Erythroblast (primary cell): ENCODE data around the gene MYH10.

Source experiments
- DNase-seq, 2 experiments: peaks; one replicate each; lab custom pipeline; 2025; lab: John Stamatoyannopoulos, UW
- GATA1 ChIP-seq: IDR thresholded peaks from 2 replicates; pipeline ENCODE4 v1.6.1; 2011; ENCODE audit warnings: low read depth, mild to moderate bottlenecking, control low read depth, low read length, moderate library complexity
- POLR2A ChIP-seq: IDR thresholded peaks from 2 replicates; pipeline ENCODE4 v1.6.1; 2011; ENCODE audit warnings: mild to moderate bottlenecking, low read length

The MYH10 gene

DNA sequence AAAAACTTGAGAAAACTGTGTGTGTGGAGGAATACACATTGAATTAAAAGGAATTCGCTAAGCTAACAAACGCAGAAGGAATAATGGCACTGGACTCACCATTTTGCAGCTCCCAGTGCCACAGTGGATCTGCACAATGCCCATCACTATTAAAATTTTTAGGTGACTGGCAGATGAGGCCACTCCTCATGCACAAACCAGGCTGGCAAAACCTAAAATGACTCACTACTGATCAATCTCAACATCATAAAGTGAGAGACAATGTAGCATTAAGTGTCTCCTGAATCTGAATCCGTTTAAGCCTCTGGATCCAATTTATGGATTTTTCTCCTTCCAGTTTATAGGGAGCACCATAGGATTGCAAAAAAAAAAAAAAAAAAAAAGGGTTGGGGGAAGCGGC is 20.6 kb downstream of the MYH10 start:
- TF ChIP-seq POLR2A: no peak
- TF ChIP-seq GATA1: no peak
- DNase-seq: no peak

DNA sequence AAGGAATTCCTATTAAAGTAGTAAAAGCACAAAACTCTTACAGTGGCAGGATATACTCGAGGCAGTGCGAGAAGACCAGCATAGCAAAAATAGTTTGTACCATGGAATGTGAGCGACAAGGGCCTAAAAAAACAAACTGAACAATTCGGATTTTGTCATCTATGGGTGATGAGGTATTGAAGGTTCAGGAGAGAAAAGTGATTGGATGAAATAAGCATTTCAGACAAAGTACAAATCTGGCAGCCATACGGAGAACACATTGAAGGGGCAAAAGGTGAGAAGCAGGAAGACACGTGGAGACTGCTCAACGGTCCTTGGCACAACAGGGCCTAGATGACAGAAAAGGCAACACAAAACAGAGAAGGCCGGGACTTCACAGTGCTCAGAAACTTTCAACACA is 22.5 kb downstream of the MYH10 start:
- DNase-seq: no peak
- no peak for TF ChIP-seq POLR2A
- no peak for TF ChIP-seq GATA1

DNA sequence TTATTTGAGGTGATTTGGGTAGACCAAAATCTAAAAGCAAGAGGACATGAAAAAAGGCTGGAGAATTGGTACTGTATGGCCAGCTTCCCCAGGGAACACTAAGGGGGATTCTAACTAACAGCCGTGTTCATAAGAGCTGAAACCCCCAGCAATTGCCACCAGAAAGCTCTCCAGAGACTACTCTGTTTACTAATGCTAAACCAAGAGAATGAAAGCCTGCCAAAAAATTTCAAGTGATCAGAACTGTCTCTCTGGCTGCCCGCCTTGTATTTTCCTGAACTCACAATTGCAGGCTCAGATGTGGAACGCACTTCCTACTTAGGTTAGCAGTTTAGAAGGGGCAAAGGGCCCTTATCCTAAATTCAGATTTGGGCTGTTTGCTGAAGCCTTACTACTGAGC is 24.1 kb downstream of the MYH10 start:
- TF ChIP-seq GATA1: no peak
- no peak for TF ChIP-seq POLR2A
- no peak for DNase-seq

DNA sequence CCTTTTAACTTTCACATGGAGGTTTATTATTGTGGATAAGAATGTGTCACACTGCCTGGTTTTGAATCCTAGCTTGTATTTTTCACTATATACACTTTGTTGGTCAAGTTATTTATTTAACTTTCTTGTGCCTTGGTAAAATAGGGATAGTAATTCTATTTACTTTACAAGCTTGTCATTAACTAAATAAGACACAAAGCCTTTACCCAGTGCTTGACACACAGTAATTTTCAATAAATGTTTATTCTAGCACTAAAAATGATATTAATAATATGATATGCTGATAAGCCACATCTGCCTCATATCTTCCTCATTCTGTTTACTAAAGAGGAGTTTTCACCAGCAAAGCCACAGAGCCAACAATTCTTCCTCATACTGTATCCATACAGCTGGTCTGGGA is 27.8 kb downstream of the MYH10 start:
- DNase-seq: no peak
- TF ChIP-seq POLR2A: no peak
- TF ChIP-seq GATA1: no peak

DNA sequence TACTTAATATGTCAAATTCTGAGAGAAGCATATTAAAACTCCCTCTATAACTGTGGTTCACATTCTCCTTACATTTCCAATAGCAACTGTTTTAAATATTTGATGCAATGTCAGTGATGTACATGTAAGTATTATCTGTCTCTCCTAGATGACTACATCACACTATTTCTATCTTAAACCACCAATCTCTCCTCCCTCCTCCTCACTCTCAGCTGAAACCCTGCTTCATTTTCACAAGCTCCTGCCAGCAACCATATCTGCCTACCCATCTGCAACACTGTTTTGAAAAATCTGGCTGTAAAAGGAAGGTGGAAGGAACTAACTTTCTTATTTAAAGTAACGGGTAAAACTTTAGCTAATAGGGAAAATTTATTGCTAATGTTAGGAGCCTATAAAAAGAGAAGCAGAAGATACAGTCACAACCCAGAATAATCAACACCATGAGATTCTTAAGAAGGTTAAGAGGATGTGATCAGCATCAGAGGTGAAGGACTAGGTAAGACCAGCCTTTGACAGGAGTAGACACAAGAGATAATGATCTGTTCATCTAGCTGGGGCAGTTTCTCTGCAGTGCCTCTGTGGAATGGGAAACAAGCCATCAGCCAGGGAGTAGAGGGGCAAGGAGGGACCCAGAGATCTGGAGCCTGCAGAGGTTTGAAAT is 31.0 kb downstream of the MYH10 start:
- TF ChIP-seq POLR2A (no peak), GATA1 (no peak)
- DNase-seq: peak; percentile 18 to 41

DNA sequence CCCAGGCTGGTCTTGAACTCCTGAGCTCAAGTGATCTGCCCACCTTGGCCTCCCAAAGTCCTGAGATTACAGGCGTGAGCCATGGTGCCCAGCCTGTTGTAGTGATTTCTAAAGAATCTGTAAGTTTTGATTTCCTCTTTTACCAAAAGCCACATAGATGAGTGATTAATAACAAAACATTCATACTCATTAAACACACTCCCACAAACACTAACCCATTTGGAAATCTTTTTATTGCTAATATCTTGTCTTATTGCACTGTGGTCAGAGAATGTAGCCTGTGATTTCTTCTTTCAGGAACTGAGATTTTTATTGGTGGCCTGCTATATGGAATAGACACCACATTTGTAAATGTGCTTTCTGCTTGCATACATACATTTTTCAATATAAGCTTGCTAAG is 31.6 kb downstream of the MYH10 start:
- DNase-seq: no peak
- no peak for TF ChIP-seq GATA1
- no peak for TF ChIP-seq POLR2A

DNA sequence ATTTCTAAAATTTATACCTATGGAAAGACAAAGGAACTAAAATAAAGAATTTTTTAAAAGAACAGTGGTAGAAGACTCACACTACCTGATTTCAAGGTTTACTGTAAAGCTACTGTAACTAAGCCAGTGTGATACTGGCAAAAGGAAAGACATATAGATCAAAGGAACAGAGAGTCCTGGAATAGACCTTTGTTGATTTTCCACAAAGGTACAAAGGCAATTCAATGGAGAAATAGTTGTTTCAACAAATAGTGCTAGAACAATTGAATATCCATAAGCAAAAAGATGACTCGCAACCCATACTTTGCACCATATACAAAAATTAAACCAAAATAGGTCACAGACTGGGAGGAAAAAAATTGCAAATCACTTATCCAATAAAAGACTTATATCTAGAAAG is 36.7 kb downstream of the MYH10 start:
- no peak for TF ChIP-seq GATA1
- DNase-seq: no peak

DNA sequence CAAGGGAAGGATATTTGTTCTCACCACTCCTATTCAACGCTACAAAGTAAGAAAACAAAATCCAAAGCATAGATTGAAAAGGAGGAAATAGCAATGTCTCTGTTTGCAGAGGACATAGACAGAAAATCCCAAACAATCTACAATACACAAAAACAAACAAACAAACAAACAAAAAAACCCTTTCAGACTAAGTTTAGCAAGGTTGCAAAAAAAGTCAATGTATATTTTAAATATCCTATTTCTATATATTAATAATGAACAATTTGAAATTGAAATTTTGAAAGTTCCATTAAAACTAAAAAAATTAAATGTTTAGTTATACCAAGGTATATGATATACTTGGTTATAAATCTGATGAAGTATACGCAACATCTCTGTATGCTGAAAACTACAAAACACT is 37.2 kb downstream of the MYH10 start:
- TF ChIP-seq GATA1 (no peak), POLR2A (no peak)
- no peak for DNase-seq

DNA sequence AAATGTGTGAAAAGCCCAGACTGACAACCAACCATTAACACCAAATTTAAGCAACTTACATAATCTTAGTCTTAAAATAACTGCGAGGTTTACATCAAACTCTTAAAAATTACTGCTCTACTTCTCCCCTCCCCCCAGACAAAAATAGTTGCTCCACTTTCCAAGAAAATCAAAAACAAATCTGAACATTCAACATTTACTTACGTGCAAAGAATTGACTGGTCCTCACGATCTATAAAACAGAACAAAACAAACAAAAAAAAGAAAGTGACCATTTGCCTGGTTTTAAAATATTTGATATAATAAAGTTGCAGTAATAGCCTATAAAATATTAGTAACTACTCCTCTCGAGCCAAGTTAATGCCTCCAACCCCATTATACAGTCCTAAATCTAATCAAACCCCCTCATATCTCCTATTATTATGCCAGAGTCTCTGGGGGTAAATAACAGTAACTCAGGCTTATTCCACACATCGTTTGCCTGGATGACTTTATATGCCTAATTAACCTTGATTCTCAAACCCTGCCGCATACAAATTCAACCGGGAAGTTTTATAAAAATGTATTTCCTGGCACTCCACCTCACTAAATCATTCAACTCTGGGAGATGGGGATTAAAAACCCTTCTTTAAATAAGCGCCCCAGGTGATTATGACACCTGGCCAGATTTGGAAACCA is 41.5 kb downstream of the MYH10 start:
- TF ChIP-seq POLR2A: no peak
- TF ChIP-seq GATA1: no peak
- no peak for DNase-seq

DNA sequence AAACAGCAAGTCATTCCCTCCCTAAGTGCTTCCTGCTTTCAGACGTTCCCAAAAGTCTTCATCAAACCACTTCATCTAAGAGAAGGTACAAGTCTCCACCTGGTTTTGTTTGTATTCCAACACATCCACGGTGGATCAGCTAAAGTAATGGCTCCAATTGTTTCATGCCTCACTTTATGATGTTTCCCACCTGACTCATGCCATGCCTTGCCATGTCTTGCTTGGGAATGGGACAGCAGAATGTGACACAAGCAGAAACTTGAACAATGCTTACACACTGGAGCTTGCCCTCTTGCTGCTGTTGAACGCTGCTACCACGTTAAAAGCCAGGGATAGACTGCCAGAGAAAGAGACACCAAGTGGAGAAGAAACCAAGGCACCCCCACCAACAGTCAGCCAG is 43.8 kb downstream of the MYH10 start:
- no peak for TF ChIP-seq GATA1
- no peak for TF ChIP-seq POLR2A
- no peak for DNase-seq

DNA sequence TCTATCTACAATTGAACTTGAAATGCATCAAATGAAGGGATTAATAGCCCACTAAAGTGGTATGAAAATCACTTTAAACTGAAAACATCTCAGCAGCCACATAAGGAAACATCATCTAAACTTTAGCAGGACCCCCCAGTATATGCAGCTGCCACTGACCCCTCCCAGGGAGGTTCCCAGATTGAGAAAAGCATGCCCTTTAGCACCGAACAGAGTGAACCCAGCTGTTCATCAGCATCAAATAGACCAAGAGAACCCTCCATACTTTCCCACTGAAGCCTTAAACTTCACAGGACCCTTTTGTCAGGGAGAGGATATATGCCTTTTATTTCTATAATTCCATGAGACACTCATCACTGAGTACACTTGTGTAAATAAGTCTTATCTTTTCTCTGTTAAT is 44.6 kb downstream of the MYH10 start:
- TF ChIP-seq POLR2A (no peak), GATA1 (no peak)
- DNase-seq: no peak

DNA sequence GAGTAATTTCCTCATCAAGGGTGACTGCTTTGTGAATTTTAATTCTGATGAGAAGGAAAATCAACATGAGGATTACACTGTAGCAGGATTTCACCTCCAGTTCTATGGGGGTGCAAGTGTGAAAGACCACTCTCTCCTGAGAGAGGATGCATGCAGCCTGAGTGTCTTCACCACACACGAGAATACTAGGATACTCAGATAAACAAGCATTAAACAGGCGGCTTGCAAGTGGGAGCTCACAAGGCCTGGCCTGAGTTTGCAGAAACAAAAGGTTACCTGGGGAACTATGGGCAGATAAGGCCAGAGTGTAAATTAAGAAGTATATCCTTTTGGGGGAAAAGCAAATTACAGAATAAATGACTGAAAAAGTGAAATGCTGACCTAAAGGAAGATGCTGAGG is 46.6 kb downstream of the MYH10 start:
- TF ChIP-seq GATA1 (no peak), POLR2A (no peak)
- no peak for DNase-seq

DNA sequence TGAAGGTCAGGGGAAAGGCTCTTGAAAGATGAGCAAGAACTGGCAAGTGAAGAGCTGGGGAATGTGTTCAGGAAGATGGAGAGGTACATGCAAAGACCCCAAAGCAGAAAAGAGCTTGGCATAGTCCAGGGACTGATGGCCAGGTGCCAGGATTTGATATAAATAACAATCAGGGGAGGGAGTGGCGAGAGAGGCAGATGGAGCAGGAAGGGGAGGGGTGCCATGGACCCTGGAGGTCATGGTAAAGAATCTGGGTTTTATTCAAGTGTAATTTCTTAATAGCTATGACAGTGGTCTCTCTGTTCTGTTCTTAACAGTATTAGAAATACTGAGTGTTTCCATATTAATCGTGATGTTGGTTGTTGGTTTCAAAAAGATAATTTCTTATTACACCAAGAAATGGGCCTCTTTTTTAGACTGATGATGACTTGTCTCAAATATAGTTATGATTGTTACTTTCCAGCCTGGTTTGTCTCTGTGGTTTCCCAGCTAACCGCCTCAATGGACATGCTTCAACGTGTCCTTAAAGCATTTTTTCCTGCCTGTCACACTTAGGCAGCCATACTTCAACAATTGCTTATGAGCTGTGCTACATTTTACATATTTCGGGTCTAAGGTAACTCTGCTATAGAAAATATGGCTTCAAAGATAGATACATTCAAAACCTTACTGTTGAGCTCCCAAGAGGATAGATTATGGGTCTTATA is 49.4 kb downstream of the MYH10 start:
- DNase-seq: no peak
- TF ChIP-seq POLR2A (no peak), GATA1 (no peak)

DNA sequence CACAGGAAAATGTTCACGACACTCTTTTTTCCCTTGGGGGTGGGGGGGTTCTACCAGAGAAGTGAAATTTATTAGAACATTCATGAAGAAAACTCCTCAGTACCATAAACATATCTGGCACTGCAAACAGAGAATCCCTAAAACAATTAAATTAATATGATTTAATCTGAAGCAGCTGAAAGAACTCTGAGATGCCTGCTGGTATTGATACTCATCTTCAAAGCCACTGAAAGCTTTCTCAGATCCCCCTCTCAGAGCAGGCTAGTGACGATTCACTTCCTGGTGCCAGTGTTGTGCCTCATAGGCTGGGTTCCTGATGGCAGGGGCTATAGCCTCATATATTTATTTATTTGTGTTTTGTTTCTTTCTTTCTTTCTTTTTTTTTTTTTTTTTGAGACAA is 52.7 kb downstream of the MYH10 start:
- no peak for DNase-seq
- TF ChIP-seq POLR2A: no peak
- TF ChIP-seq GATA1: no peak
